Epithelial cell of esophagus (primary cell): ENCODE measurements around the gene MCRIP1.

Experiments used
- DNase-seq: peaks from one replicate; pipeline ENCODE4 v3.0.0; 2010; ENCODE audit warnings: low read depth
- H3K4me3 ChIP-seq: 2 replicates; pipeline ENCODE4 v1.5.1; 2011; ENCODE audit warnings: mild to moderate bottlenecking, low read length, control low read depth
- TF ChIP-seq, protein P1 (sequence below): IDR thresholded peaks from 2 replicates; pipeline ENCODE4 v1.5.1; 2011; ENCODE audit warnings: low read depth, mild to moderate bottlenecking, low read length, control low read depth, inconsistent platforms; ENCODE audit not compliant: insufficient read depth; ENCODE audit errors: missing control alignments

The MCRIP1 gene

DNA sequence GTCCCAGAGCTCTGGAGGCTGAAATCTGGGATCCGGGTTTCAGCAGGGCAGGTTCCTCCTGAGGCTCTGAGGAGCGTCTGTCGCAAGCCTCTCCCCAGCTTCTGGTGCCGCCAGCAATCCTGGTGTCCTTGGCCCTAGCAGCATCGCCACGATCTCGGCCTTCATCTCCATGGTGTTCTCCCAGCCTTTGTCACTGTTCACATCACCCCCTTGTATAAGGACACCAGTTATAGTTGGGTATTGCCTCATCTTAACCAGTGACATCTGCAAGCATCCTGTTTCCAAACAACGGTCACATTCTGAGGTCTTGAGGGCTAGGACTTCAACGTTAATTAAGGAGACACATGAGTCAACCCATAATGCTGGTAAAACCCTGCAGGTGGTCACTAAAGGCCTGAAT is 4.5 kb upstream of the MCRIP1 start:
- H3K4me3 ChIP-seq, result no peak overlapping the region
- DNase-seq, result no peak
- TF ChIP-seq, protein P1, sequence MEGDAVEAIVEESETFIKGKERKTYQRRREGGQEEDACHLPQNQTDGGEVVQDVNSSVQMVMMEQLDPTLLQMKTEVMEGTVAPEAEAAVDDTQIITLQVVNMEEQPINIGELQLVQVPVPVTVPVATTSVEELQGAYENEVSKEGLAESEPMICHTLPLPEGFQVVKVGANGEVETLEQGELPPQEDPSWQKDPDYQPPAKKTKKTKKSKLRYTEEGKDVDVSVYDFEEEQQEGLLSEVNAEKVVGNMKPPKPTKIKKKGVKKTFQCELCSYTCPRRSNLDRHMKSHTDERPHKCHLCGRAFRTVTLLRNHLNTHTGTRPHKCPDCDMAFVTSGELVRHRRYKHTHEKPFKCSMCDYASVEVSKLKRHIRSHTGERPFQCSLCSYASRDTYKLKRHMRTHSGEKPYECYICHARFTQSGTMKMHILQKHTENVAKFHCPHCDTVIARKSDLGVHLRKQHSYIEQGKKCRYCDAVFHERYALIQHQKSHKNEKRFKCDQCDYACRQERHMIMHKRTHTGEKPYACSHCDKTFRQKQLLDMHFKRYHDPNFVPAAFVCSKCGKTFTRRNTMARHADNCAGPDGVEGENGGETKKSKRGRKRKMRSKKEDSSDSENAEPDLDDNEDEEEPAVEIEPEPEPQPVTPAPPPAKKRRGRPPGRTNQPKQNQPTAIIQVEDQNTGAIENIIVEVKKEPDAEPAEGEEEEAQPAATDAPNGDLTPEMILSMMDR, result no peak

DNA sequence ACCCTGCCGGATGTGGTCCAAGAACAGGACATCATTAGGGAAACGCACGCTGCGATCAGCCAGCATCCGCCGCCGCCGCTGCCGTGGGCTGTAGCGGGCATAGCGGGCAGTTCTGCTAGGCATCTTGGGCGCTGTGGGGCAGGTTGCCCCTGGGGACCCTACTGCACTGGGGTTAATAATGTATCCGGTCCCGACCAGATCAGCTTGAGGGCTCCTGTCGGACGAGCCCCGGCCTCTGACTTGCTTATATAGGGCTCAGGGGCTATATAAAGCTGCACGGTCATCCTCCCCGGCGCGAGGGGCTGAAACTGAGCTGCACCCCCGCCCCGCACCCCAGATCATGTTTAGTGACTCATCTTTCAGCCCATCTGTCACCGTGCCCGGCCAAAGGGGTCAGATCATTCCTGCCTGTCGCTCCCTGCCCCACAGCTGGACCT is 1.8 kb upstream of the MCRIP1 start, which contains the start of gene PPP1R27:
Gene PPP1R27, minus strand, starts transcription at position 220 of the 437 bp plus-strand sequence. Its CDS starts 97 bp downstream, at position 123.
- TF ChIP-seq, protein P1, result no peak
- peak within 1 kb of the TSS; percentile 81 for H3K4me3 ChIP-seq
- DNase-seq, result no peak

DNA sequence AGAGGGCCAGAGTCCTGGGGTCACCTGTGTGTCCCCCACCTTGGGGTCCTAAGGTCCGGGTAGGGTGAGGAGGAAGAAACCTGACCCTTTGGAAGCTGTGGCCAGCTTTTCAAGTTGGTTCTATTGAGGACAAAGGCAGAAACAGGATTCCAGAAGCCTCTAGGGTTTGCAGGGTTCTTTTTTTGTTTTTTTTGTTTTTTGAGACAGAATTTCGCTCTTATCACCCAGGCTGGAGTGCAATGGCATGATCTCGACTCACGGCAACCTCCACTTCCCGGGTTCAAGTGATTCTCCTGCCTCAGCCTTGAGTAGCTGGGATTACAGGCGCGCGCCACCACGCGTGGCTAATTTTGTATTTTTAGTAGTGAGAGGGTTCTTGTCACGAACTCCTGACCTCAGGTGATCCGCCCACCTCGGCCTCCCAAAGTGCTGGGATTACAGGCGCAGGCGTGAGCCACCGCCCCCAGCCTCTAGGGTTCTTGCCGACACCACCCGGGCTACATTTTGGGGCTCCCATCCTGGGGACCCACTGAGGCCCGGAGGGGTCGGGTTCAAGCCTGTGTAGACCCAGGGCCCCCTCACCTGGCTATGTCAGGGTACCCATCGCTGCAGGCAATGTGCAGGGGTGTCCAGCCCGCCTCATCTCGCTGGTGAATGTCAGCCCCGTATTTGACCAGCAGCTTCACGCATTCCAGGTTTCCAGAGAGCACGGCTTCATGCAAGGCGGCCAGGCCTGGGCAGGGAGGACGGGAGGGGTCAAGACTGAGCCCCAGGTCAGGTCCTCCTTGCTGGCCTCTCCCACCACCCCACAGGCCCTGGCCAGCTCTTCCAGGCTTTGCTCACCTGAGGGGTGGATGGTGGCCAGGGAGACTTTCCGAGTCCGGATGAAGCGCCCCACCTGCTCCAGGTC is 1.1 kb upstream of the MCRIP1 start:
- no peak for DNase-seq
- TF ChIP-seq, protein P1, result no peak
- peak overlapping the region; percentile 81 for H3K4me3 ChIP-seq

DNA sequence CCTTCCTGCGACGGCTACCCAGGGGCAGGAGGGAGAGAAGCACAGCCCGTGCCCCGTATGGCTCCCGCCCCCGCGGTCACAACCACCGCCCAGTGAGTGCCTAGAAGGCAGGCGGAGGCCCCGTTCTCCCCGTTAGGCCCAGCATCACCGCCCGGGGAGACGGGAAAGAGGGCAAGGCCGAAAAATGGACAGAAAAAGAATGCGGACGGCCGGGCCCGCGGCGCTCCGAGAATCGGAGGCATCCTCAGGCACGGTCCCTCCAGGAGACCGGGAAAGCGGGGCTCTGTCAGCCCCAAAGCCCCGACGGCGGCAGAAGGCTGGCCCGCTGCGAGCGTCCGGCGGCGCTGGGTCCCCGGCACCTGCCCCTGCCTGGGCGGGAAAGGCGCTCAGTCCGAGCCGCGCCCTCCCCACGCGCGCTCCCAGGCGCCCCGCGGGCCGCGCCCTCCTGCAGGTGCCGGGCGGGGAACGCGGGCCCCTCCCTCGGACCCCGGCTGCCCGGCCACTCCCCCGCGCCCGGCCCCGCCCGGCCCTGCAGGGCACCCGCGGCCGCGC is 407 bp downstream of the MCRIP1 start:
- DNase-seq, result peak; percentile 21
- TF ChIP-seq, protein P1, result no peak
- H3K4me3 ChIP-seq, result peak overlapping the region; percentile 48

DNA sequence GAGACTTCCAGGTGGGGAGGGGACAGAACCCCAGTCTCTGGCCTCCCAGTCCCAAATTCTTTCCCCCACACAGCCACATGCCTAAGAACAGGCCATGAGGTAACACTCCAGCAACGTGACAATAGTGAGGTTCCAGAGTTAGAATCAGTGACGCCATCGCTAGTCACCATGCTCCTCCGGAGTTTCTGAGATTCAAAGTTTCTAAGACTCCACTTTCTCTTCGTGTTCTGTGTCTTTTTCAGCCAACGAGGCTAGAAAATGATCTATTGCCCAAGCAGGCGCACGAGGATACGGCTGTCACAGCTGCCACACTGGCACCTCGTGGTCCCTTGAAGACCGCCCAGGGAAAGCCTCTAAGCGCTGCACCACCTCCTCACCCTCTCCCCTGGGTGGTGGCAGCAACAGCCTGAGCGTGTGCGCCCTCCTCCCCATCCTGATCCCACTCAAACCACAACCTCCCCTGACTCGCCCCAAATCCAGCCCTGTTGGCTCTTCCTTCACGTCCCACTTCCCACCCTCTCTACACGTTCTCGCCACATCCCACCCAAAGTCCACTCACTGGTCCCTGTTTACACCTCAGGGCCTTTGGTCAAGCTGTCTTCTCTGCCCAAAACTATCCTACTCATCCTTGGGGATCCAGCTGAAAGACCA is 1.0 kb downstream of the MCRIP1 start:
- TF ChIP-seq, protein P1, result no peak
- H3K4me3 ChIP-seq, result peak overlapping the region; percentile 48
- peak; percentile 63 for DNase-seq

DNA sequence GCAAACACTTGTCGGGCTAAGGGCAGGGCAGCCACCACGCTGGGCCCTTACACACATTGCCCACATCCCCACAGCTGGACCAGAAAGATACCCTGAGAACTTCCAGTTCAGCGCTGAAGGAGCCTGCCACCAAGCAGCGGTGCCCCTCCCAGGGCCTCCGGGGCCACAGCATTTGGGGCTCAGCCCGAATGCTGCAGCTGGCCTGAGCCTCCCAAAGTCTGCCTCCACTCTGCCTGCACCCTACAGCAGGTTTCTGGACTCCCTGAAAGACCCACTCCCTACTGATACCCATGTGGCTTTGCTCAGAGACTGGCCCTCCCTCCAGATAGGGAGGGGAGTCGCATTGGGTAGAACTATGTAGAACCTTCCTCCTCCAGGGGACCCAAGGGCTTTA is 1.5 kb downstream of the MCRIP1 start:
- no peak for DNase-seq

More for the DNA sequence above, 1.5 kb downstream of the MCRIP1 start:
- TF ChIP-seq, protein P1, result no peak
- no peak overlapping the region for H3K4me3 ChIP-seq
